ENCODE results near the gene DENND5B.
"Not testable (repeated sequence)": the region's sequence is repeated elsewhere in the genome, so short reads cannot be mapped to it uniquely, and the experiment has no call there.

The DENND5B gene

GRCh38 chr12:31498424-31498823, 92.5 kb downstream of the DENND5B start:
- DNase-seq: no peak

GRCh38 chr12:31496257-31496656, 94.7 kb downstream of the DENND5B start:
- DNase-seq: no peak

- no peak for DNase-seq
These were observed 96.5 kb downstream of the DENND5B start for GRCh38 chr12:31494455-31494854.

GRCh38 chr12:31492599-31493196, 98.2 kb downstream of the DENND5B start:
- no peak for DNase-seq

- DNase-seq: no peak
These were observed 98.9 kb downstream of the DENND5B start for GRCh38 chr12:31491841-31492598.

- DNase-seq: no peak
These were observed 99.6 kb downstream of the DENND5B start for GRCh38 chr12:31491241-31491794.

GRCh38 chr12:31488737-31489338, 102.1 kb downstream of the DENND5B start:
- DNase-seq: no peak

GRCh38 chr12:31485571-31485970, 105.4 kb downstream of the DENND5B start:
- DNase-seq: peak; percentile 87

- DNase-seq: peak; percentile 82
These were observed 108.1 kb downstream of the DENND5B start for GRCh38 chr12:31482816-31483215.

- no peak for DNase-seq
These were observed 109.5 kb downstream of the DENND5B start for GRCh38 chr12:31481415-31481814.

- no peak for DNase-seq
These were observed 111.3 kb downstream of the DENND5B start for GRCh38 chr12:31479516-31480210.

- DNase-seq: no peak
These were observed 112.0 kb downstream of the DENND5B start for GRCh38 chr12:31478898-31479297.

GRCh38 chr12:31478425-31478824, 112.5 kb downstream of the DENND5B start:
- no peak for DNase-seq

- no peak for DNase-seq
These were observed 113.2 kb downstream of the DENND5B start for GRCh38 chr12:31477687-31478086.

GRCh38 chr12:31476437-31476836, 114.5 kb downstream of the DENND5B start:
- no peak for DNase-seq

- DNase-seq: not testable (repeated sequence)
These were observed 115.3 kb downstream of the DENND5B start for GRCh38 chr12:31475610-31476009.

- no peak for DNase-seq
These were observed 116.2 kb downstream of the DENND5B start for GRCh38 chr12:31474751-31475150.

- no peak for DNase-seq
These were observed 119.1 kb downstream of the DENND5B start for GRCh38 chr12:31471823-31472222.

- DNase-seq: no peak
These were observed 119.9 kb downstream of the DENND5B start for GRCh38 chr12:31471051-31471450.

GRCh38 chr12:31470459-31470858, 120.5 kb downstream of the DENND5B start:
- DNase-seq: no peak

GRCh38 chr12:31466768-31467167, 124.2 kb downstream of the DENND5B start:
- DNase-seq: no peak

- DNase-seq: no peak
These were observed 125.9 kb downstream of the DENND5B start for GRCh38 chr12:31465002-31465401.

GRCh38 chr12:31460024-31460423, 130.9 kb downstream of the DENND5B start:
- no peak for DNase-seq

All from islet precursor cell (in vitro differentiated cells).